ENCODE measurements around the gene COL5A1.

GRCh38 chr9:134809826-134810225, 168.2 kb downstream of the COL5A1 start:
- TF ChIP-seq POLR2AphosphoS5 (IDR thresholded peaks at IDR 0.05; ENCODE audit: borderline replicate concordance, low read depth, low read length) (no peak), EZH2 (IDR thresholded peaks at IDR 0.05) (no peak), FOXP2 (optimal IDR thresholded peaks at IDR 0.05; ENCODE audit: control extremely low read depth, extremely low read length, insufficient read depth) (no peak)

Data from SK-N-MC (cell line).